Purkinje cell (primary cell): Measurements from ENCODE around the gene TANC2. TPM values are rescaled to one million over a fixed set of nuclear protein-coding genes. Genes with fewer than 3 reads are reported as not detected.

ENCODE experiments used
- polyA plus RNA-seq: library from polyadenylated mRNA; unstranded; fragments of >200 nt; fragmentation: Nextera tagmentation; gene quantifications from 2 replicates; pipeline ENCODE4 v1.2.1, GENCODE V29; 2014

The TANC2 gene
- 30.5 and 35.9 TPM in 2 replicates for polyA plus RNA-seq

GRCh38 chr17:62965686-62966425, at the start of gene TANC2:
Gene TANC2, plus strand, starts transcription at chr17:62966235. Its CDS starts 43,325 bp downstream, at chr17:63009560.

Other genes starting within 250 kb of the TANC2 start
- 0.13 TPM in 1 of 2 replicates, not detected in the other for gene MARCHF10, start 157.9 kb upstream of the TANC2 start, polyA plus RNA-seq